ENCODE measurements around the gene PTPRG.

GRCh38 chr3:61772456-61772855 is 211.1 kb downstream of the PTPRG start:
- TF ChIP-seq CTCF (IDR thresholded peaks at IDR 0.05) (no peak), POLR2A (IDR thresholded peaks at IDR 0.05) (no peak)
